H1 (cell line): ENCODE results near the gene MTMR2. TPM values are rescaled to one million over a fixed set of nuclear protein-coding genes. Genes with fewer than 3 reads are reported as not detected.

Source experiments
- CTCF ChIA-PET: fragments of 300-600 bp; sonication (Branson Sonifier 250); formaldehyde crosslinking; loops from one replicate; lab custom pipeline; 2021; ENCODE audit not compliant: partially characterized antibody; lab: Charles Lee
- POLR2A ChIA-PET: fragments of 300-600 bp; sonication (Branson Sonifier 250); formaldehyde crosslinking; loops from one replicate; lab custom pipeline; 2021; ENCODE audit warnings: inconsistent platforms; ENCODE audit not compliant: partially characterized antibody; lab: Charles Lee
- DNase-seq, 2 experiments: peaks; one replicate each; pipeline versions ENCODE4 v3.0.0 to v3.0.0-alpha.2; 2010 to 2022; ENCODE audit warnings: low spot score in 2 of 2, low read depth in 1 of 2, mixed read lengths in 1 of 2
- FAIRE-seq: peaks from 2 replicates; lab custom pipeline; 2011; peaks lifted over from hg19 to GRCh38; lab: Jason Lieb, UNC
- H2AFZ ChIP-seq: 2 replicates; pipeline ENCODE4 v1.8.1; 2012; ENCODE audit warnings: low read length, inconsistent platforms
- H2AK5ac ChIP-seq: 2 replicates; pipeline ENCODE4 v1.6.1; 2013; ENCODE audit warnings: low read depth, low read length
- H2BK120ac ChIP-seq: replicated peaks from 2 replicates; pipeline ENCODE3; 2013; ENCODE audit warnings: low read depth, low read length, inconsistent platforms
- H2BK12ac ChIP-seq: 2 replicates; pipeline ENCODE4 v1.6.1; 2013; ENCODE audit warnings: low read depth, low read length
- H2BK15ac ChIP-seq: 2 replicates; pipeline ENCODE4 v1.6.1; 2013; ENCODE audit warnings: low read length
- H2BK20ac ChIP-seq: 2 replicates; pipeline ENCODE4 v1.6.1; 2013; ENCODE audit warnings: low read length
- H2BK5ac ChIP-seq: 2 replicates; pipeline ENCODE4 v1.6.1; 2013; ENCODE audit warnings: low read depth, low read length
- H3K14ac ChIP-seq: 2 replicates; pipeline ENCODE4 v1.6.1; 2013; ENCODE audit warnings: inconsistent platforms; ENCODE audit not compliant: insufficient read length
- H3K18ac ChIP-seq: 2 replicates; pipeline ENCODE4 v1.6.1; 2013; ENCODE audit warnings: low read length; ENCODE audit errors: extremely low read depth
- H3K23ac ChIP-seq: 2 replicates; pipeline ENCODE4 v1.6.1; 2013; ENCODE audit warnings: inconsistent platforms; ENCODE audit not compliant: insufficient read length
- H3K23me2 ChIP-seq: 2 replicates; pipeline ENCODE4 v1.6.1; 2013; ENCODE audit warnings: low read depth, low read length
- H3K27ac ChIP-seq: 2 replicates; pipeline ENCODE4 v1.6.1; 2011; ENCODE audit warnings: low read depth, low read length, inconsistent platforms
- H3K27me3 ChIP-seq, 4 experiments: replicated peaks in 1 of 4; 1 replicate in 1 of 4; 2 replicates in 3 of 4; pipeline versions ENCODE4 v1.6.1 to v1.8.1; 2011 to 2013; ENCODE audit warnings: low read length in 3 of 4, mild to moderate bottlenecking in 3 of 4, inconsistent platforms in 2 of 4, mixed read lengths in 2 of 4, moderate library complexity in 1 of 4; ENCODE audit not compliant: control insufficient read depth in 3 of 4, insufficient read depth in 3 of 4; ENCODE audit errors: extremely low read depth in 1 of 4
- H3K36me3 ChIP-seq, 4 experiments: 2 replicates each; pipeline versions ENCODE4 v1.6.1 to v1.8.1; 2011 to 2013; ENCODE audit warnings: mild to moderate bottlenecking in 4 of 4, low read length in 3 of 4, moderate library complexity in 2 of 4, control low read depth in 1 of 4, inconsistent platforms in 1 of 4; ENCODE audit not compliant: insufficient read depth in 4 of 4, control insufficient read depth in 2 of 4
- H3K4ac ChIP-seq: replicated peaks from 2 replicates; pipeline ENCODE3; 2013; ENCODE audit warnings: low read length, low read depth, mixed read lengths, inconsistent platforms; ENCODE audit not compliant: insufficient read length
- H3K4me1 ChIP-seq, 4 experiments: replicated peaks in 1 of 4; 1 replicate in 1 of 4; 2 replicates in 3 of 4; pipeline versions ENCODE4 v1.6.1 to v1.8.1; 2011 to 2013; ENCODE audit warnings: low read length in 3 of 4, inconsistent platforms in 2 of 4, mixed read lengths in 1 of 4; ENCODE audit not compliant: insufficient read depth in 4 of 4, control insufficient read depth in 3 of 4
- H3K4me2 ChIP-seq, 2 experiments: 2 replicates each; pipeline versions ENCODE4 v1.6.1 to v1.8.1; 2011 to 2013; ENCODE audit warnings: low read depth in 2 of 2, low read length in 2 of 2, control low read depth in 1 of 2, inconsistent platforms in 1 of 2, mild to moderate bottlenecking in 1 of 2; ENCODE audit not compliant: insufficient read depth in 1 of 2
- H3K4me3 ChIP-seq, 4 experiments: fragments of 200-600, 300-600 bp in 1 of 4; sonication (generic), shearing (Covaris generic), sonication (Bioruptor Twin) in 1 of 4; 2 replicates each; pipeline versions ENCODE4 v1.5.1 to v1.8.1; 2011 to 2016; ENCODE audit warnings: low read length in 4 of 4, low read depth in 3 of 4, control low read depth in 2 of 4, inconsistent platforms in 2 of 4, mild to moderate bottlenecking in 2 of 4, mixed read lengths in 1 of 4, moderate library complexity in 1 of 4; ENCODE audit not compliant: insufficient read depth in 2 of 4; ENCODE audit errors: extremely low read depth in 1 of 4
- H3K56ac ChIP-seq: replicated peaks from 2 replicates; pipeline ENCODE3; 2013; ENCODE audit warnings: low read depth, mild to moderate bottlenecking, mixed read lengths, low read length, inconsistent platforms; ENCODE audit not compliant: insufficient read length
- H3K79me1 ChIP-seq: 2 replicates; pipeline ENCODE4 v1.6.1; 2013; ENCODE audit warnings: low read depth, low read length, control low read depth
- H3K79me2 ChIP-seq, 2 experiments: 2 replicates each; pipeline versions ENCODE4 v1.6.1 to v1.8.1; 2012 to 2013; ENCODE audit warnings: low read length in 2 of 2, mild to moderate bottlenecking in 2 of 2, inconsistent platforms in 1 of 2; ENCODE audit not compliant: insufficient read depth in 2 of 2, control insufficient read depth in 1 of 2
- H3K9ac ChIP-seq, 4 experiments: replicated peaks in 1 of 4; 1 replicate in 1 of 4; 2 replicates in 3 of 4; pipeline versions ENCODE4 v1.6.1 to v1.8.1; 2011 to 2013; ENCODE audit warnings: low read depth in 3 of 4, low read length in 3 of 4, control low read depth in 2 of 4, mild to moderate bottlenecking in 2 of 4, moderate library complexity in 2 of 4, inconsistent platforms in 1 of 4; ENCODE audit errors: extremely low read depth in 1 of 4
- H3K9me3 ChIP-seq, 2 experiments: 2 replicates each; pipeline versions ENCODE4 v1.6.1 to v1.8.1; 2012 to 2013; ENCODE audit warnings: mild to moderate bottlenecking in 2 of 2, moderate library complexity in 2 of 2, control low read depth in 1 of 2, inconsistent platforms in 1 of 2, low read depth in 1 of 2, low read length in 1 of 2, mixed read lengths in 1 of 2; ENCODE audit not compliant: insufficient read depth in 2 of 2
- H4K20me1 ChIP-seq, 2 experiments: replicated peaks in 1 of 2; 2 replicates each; pipeline versions ENCODE3 to v1.8.1; 2011 to 2013; ENCODE audit warnings: inconsistent platforms in 2 of 2, low read length in 2 of 2, mild to moderate bottlenecking in 1 of 2; ENCODE audit not compliant: insufficient read depth in 2 of 2, control insufficient read depth in 1 of 2
- H4K5ac ChIP-seq: 2 replicates; pipeline ENCODE4 v1.6.1; 2013; ENCODE audit warnings: low read length, low read depth, mixed read lengths, inconsistent platforms; ENCODE audit not compliant: insufficient read length
- H4K8ac ChIP-seq: 2 replicates; pipeline ENCODE4 v1.8.0; 2013; ENCODE audit warnings: mild to moderate bottlenecking, moderate library complexity, low read length, inconsistent platforms; ENCODE audit not compliant: insufficient read depth; ENCODE audit errors: extremely low read depth
- H4K91ac ChIP-seq: replicated peaks from 2 replicates; pipeline ENCODE3; 2013; ENCODE audit warnings: low read length, mixed read lengths, inconsistent platforms; ENCODE audit not compliant: insufficient read length
- BCL11A ChIP-seq, 2 experiments: IDR thresholded peaks; one replicate each; pipeline ENCODE4 v1.6.1; 2011; ENCODE audit warnings: low read depth in 2 of 2, low read length in 2 of 2, mild to moderate bottlenecking in 2 of 2
- TAF1 ChIP-seq: IDR thresholded peaks from 2 replicates; pipeline ENCODE4 v1.6.1; 2011; ENCODE audit warnings: mild to moderate bottlenecking, low read depth, low read length
- WGBS, 2 experiments: shearing (Covaris generic) in 1 of 2; methylation state at CpG; one replicate each; pipeline versions ENCODE4 v1.1.6 to v1.1.7; 2013 to 2015; ENCODE audit warnings: low lambda C conversion rate in 2 of 2, mixed read lengths in 2 of 2, inconsistent platforms in 1 of 2, low coverage in 1 of 2, missing lambda C conversion rate in 1 of 2; ENCODE audit not compliant: insufficient replicate concordance in 2 of 2, insufficient coverage in 1 of 2, insufficient read length in 1 of 2; ENCODE audit errors: extremely low coverage in 1 of 2, missing lambda C conversion rate in 1 of 2; 5-methylcytosine and 5-hydroxymethylcytosine counted together
- polyA plus RNA-seq, 7 experiments: library from polyadenylated mRNA; depleted of rRNA in 3 of 7; stranded (reverse) in 5 of 7; unstranded in 2 of 7; fragments of >200 nt in 5 of 7; fragments of 200-250 nt in 2 of 7; gene quantifications; 1 replicate in 5 of 7; 2 replicates in 1 of 7; 4 replicates in 1 of 7; pipeline versions ENCODE4 v1.2.1 to v1.2.3, GENCODE V29; 2011 to 2013; ENCODE audit warnings: missing spikeins in 2 of 7, mixed read lengths in 2 of 7
- total RNA-seq: library from RNA; stranded (reverse); fragmentation: NEBNext Ultra II Directional; extraction: Animal tissue kit (Norgen Biotek cat#: 25700); gene quantifications from 2 replicates; pipeline ENCODE4 v1.2.1, GENCODE V29; 2021

Gene MTMR2
- total and polyA plus RNA-seq, 2 of the 8 experiments (the other 6 are each of a cell fraction or from before 2014, with no cell fraction given): 16.7 to 52.9 TPM

- Histone ChIP-seq H3K56ac (no peak overlapping the region), H3K23ac (no peak overlapping the region), H2BK5ac (peak overlapping the region; percentile 96), H3K4me3 (peak overlapping the region; percentile 54 to 84 (median 82)), H3K4me2 (peak overlapping the region; percentile 67 to 75), H2AFZ (peak overlapping the region; percentile 10; the same call in 1 of the 2 replicates), H2BK15ac (no peak overlapping the region), H2BK12ac (peak overlapping the region; percentile 71; the same call in 1 of the 2 replicates), H4K5ac (peak overlapping the region; percentile 98), H2BK120ac (peak overlapping the region; percentile 19), H3K14ac (no peak overlapping the region), H3K79me2 (peaks cover 0 to 40% of the 10 kb centered on the region in 2 experiments; a peak in 3 of 4 replicates), H3K79me1 (no peaks in the 10 kb centered on the region), H4K8ac (no peak overlapping the region), H3K18ac (peak overlapping the region; percentile 98), H3K9ac (peak overlapping the region; percentile 78 to 97 (median 94)), H3K9me3 (no peaks in the 10 kb centered on the region), H3K23me2 (no peaks in the 10 kb centered on the region; the same call in 1 of the 2 replicates), H3K27ac (peak overlapping the region; percentile 90), H3K4me1 (no peaks in the 10 kb centered on the region; a peak in 1 of 7 replicates), H2AK5ac (peak overlapping the region; percentile 78; the same call in 1 of the 2 replicates), H3K4ac (no peak overlapping the region), H4K20me1 (no peaks in the 10 kb centered on the region), H4K91ac (peak overlapping the region; percentile 99), H3K36me3 (no peaks in the 10 kb centered on the region), H3K27me3 (no peaks in the 10 kb centered on the region), H2BK20ac (no peak overlapping the region)
- TF ChIP-seq BCL11A (IDR thresholded peaks at IDR 0.05; ENCODE audit: low read depth in 2 of 2, low read length in 2 of 2): peak in 1 of 2 experiments; percentile 1
- no peak for TF ChIP-seq TAF1
- DNase-seq (no peak), FAIRE-seq (no peak)
- ChIA-PET CTCF (no interaction called here), POLR2A (interaction anchor here (0.6 to 1.7 kb wide), 6 partner anchors 10 to 357 kb away, joined by 3 to 6 read pairs (median 3); no protein-coding TSS in a partner anchor)
- WGBS, 2 experiments: 1% methylated on average over 4 of the region's 4 CpGs; no CpG with 5 or more reads in 1 of the 2 experiments
Measured at GRCh38 chr11:95924414-95924760, 480 bp upstream of the MTMR2 start.
